ENCODE measurements around the gene ABCC11.
"Not testable (repeated sequence)": the region's sequence is repeated elsewhere in the genome, so short reads cannot be mapped to it uniquely, and the experiment has no call there.

The ABCC11 gene

GRCh38 chr16:48250520-48251278 is 3.4 kb upstream of the ABCC11 start:
- no peak for DNase-seq (ENCODE audit: low read depth in 1 of 2, low spot score in 1 of 2)

- no peak for DNase-seq (ENCODE audit: low read depth in 1 of 2, low spot score in 1 of 2)
These were observed 1.3 kb downstream of the ABCC11 start for GRCh38 chr16:48246066-48246465.

DNA sequence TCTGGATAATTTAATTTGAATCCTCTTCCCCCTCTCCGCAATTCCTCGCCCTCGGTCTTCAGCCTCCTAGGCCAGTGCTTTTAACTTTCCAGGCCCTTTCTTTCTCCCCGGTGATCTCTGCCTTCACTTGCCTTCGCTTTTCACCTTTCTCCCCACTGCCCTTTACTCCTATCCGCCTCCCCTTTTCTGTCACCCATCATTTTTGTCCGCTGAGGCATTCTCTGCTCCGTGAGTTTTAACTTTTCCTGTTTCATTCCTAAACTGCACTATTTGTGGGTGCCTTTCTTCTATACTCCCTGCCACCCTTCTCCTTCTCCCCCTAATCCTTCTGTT is 2.5 kb downstream of the ABCC11 start:
- DNase-seq (ENCODE audit: low read depth in 1 of 2, low spot score in 1 of 2), result no peak

DNA sequence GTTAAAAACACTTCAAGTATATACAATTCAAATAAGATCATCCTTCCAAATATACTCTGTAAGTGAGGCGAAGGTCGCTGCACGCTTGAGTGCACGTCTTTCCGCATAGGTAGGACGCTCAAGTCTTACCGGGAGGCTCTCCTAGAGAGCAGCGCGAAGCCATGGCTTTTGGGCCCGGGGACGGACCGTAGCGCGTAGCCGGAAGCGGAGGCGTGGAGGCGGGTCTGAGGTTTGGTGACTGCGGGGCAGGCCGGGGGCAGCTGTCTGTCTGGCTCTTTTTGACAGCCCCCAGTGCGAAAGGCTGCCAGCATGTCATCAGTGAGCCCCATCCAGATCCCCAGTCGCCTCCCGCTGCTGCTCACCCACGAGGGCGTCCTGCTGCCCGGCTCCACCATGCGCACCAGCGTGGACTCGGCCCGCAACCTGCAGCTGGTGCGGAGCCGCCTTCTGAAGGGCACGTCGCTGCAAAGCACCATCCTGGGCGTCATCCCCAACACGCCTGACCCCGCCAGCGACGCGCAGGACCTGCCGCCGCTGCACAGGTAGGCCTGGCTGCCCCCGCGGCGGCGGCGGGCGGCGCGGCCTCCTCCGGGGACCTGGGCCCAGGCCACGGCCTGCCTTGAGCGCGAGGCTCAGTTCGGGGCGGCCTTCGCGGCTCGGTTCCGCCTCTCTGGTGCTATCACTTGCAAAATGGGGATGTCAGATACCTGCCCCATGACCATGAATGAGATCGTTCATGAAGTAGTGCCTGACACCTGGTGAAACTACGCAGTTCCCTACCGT is 3.1 kb downstream of the ABCC11 start, which contains the start of gene LONP2:
Gene LONP2 (plus strand): TSS at position 221 of the 783 bp plus-strand sequence. CDS start 89 bp downstream, at position 310.
- DNase-seq (ENCODE audit: low read depth in 1 of 2, low spot score in 1 of 2), result peak; percentile 78 to 92

DNA sequence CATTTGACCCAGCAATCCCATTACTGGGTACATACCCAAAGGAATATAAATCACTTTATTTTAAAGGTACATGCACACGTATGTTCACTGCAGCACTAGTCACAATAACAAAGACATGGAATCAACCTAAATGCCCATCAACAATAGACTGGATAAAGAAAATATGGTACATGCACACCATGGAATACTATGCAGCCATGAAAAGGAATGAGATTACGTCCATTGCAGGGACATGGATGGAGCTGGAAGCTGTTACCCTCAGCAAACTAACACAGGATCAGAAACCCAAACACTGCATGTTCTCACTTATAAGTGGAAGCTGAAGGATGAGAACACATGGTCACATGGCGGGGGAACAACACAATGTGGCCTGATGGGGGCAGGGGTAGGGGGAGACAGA is 7.2 kb downstream of the ABCC11 start:
- DNase-seq (ENCODE audit: low read depth in 1 of 2, low spot score in 1 of 2), result not testable (repeated sequence)

DNA sequence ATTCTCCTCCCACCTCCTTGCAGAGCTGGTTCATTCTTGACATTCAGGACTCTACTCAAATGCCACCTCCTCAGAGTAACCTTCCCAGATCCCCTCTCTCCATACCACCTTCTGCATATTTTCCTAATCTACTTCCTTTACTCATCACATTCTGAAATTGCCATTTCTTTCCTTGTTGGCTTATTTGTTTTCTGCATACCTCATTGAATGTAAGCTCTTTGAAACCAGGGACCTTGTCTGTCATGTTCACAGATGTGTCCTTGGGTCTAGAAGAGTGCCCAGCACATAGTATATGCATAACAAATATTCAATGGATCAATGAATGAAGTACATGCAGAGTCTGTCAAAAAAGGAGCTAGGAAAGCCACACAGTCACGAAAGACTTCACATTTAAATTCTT is 11.1 kb downstream of the ABCC11 start:
- no peak for DNase-seq (ENCODE audit: low read depth in 1 of 2, low spot score in 1 of 2)

GRCh38 chr16:48235556-48236136 is 11.7 kb downstream of the ABCC11 start:
- DNase-seq (ENCODE audit: low read depth in 1 of 2, low spot score in 1 of 2), result no peak

- DNase-seq (ENCODE audit: low read depth in 1 of 2, low spot score in 1 of 2), result no peak
These were observed 12.2 kb downstream of the ABCC11 start for GRCh38 chr16:48235058-48235555.

DNA sequence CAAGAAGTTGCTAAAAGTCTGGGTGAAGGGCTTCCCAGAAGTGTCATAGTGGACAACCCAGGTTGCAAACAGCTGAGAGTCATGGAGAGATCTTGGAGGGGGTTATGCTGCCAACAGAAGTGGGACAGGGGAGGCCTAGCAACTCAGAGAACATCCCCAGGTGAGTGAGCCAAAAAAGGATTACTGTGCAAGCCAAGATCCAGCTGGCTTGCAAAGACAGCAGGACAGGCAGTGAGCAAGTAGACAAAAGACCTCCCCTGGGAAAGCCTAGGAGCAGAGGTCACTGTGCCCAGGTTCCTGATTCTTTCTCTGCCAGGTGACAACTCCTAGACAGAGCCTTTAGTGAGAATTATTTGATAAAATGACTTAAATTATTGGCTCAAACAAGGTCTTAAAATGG is 12.7 kb downstream of the ABCC11 start:
- DNase-seq (ENCODE audit: low read depth in 1 of 2, low spot score in 1 of 2), result no peak

DNA sequence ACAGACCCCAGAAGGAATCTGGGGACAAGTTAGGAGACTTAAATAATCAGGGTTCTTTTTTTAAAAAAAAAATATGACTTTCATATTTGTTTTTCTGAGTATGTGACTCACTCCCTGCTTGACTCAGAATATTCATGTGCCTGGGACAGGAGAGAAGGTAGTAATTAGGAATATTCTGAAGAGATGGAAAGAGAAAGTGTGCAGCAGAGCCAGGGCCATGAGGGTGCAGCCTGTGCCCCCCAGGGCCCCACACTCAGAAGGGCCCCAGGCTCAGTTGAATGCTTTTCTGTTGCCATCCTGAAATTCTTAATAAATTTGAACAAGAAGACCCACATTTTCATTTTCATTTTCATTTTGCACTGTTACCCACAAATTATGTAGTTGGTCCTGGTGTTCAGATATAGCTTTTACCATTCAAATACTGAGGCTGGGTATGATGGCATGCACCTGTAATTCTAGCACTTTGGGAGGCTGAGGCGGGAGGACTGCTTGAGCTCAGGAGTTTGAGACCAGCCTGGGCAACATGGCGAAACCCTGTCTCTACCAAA is 14.8 kb downstream of the ABCC11 start:
- DNase-seq (ENCODE audit: low read depth in 1 of 2, low spot score in 1 of 2), result peak in 1 of 2 donors; percentile 7

DNA sequence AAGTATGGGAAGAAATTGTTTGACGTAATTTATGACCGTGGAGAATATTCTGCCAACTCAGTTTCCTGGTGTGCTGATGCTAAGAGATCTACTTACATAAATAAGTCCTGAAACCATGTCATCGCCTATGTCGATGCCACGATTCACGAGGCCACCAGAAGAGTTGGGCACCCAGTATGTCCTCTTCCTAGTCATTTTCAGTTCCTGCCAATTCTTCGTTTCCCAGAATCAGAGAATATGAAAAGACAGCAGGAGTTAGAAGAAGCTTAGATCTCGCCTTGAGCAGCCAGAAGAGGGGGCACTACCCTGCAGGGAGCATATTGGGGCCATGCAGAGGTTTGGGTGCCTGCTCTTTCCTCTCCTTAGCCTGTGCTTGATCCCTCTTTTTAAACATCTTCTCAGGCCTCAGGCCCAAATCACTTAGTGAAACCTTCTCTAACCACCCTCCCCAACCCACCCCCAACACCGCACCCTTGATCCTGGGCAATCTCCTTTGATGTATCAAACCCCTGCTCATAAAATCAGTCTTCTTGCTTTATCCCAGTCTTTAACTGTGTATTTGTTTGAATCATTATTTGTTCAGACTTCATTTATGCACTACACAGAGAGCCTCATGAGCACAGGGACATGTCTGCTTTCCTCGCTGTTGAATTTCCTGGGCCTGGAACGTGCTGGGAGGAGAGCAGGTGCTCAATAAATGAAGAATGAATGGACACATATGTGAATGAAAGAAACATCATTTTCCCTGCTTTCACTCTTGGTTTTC is 15.4 kb downstream of the ABCC11 start:
- DNase-seq (ENCODE audit: low read depth in 1 of 2, low spot score in 1 of 2), result no peak

DNA sequence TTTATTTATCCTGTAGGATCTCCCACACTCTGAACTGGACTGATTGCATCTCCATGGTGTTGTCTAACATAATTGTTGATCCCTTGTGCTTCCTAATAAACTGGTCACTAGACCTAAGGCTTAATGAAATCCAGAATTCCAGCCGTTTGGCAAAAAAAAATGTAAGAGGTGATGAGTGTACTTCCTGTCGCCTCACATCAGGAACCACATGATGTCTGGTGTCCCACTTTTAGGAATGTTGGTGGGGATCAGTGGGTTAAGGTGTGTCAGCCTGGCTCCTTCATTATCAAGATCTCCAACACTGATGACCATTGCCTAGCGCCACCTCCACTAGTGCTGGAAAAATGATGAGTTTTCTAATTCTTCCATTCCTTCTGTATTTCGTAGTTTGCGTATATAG is 21.9 kb downstream of the ABCC11 start:
- no peak for DNase-seq (ENCODE audit: low read depth in 1 of 2, low spot score in 1 of 2)

GRCh38 chr16:48223490-48223889 is 23.8 kb downstream of the ABCC11 start:
- no peak for DNase-seq (ENCODE audit: low read depth in 1 of 2, low spot score in 1 of 2)

- no peak for DNase-seq (ENCODE audit: low read depth in 1 of 2, low spot score in 1 of 2)
These were observed 26.4 kb downstream of the ABCC11 start for GRCh38 chr16:48220891-48221290.

GRCh38 chr16:48218473-48218872 is 28.9 kb downstream of the ABCC11 start:
- DNase-seq (ENCODE audit: low read depth in 1 of 2, low spot score in 1 of 2), result no peak

GRCh38 chr16:48217708-48218107 is 29.6 kb downstream of the ABCC11 start:
- no peak for DNase-seq (ENCODE audit: low read depth in 1 of 2, low spot score in 1 of 2)

- DNase-seq (ENCODE audit: low read depth in 1 of 2, low spot score in 1 of 2), result no peak
These were observed 31.6 kb downstream of the ABCC11 start for GRCh38 chr16:48215738-48216137.

DNA sequence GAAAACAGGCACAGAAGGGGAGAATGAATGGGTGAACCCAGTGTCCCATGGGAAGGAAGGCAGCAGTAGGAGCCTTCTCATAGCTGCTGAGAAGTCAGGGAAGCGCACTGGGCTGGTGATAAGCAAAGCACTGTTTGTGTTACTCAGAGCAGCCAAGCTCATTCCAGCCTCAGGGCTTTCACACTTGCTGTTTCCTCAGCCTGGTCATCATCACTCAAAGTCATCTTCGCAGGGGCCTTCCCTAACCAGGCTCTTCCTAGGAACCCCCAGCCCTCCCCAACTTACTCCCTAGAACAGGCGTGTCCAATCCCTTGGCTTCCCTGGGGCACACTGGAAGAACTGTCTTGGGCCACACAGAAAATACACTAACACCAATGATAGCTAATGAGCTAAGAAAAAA is 35.3 kb downstream of the ABCC11 start:
- no peak for DNase-seq (ENCODE audit: low read depth in 1 of 2, low spot score in 1 of 2)

- no peak for DNase-seq (ENCODE audit: low read depth in 1 of 2, low spot score in 1 of 2)
These were observed 36.6 kb downstream of the ABCC11 start for GRCh38 chr16:48210747-48211146.

- no peak for DNase-seq (ENCODE audit: low read depth in 1 of 2, low spot score in 1 of 2)
These were observed 40.6 kb downstream of the ABCC11 start for GRCh38 chr16:48206594-48207242.

GRCh38 chr16:48204825-48205151 is 42.6 kb downstream of the ABCC11 start:
- DNase-seq (ENCODE audit: low read depth in 1 of 2, low spot score in 1 of 2), result no peak
